GM18520 (cell line): Measurements from ENCODE around the gene CIZ1.

ENCODE experiments used
- ATAC-seq: cut with Tn5 transposase; IDR thresholded peaks from one replicate; pipeline ENCODE4 v1.9.1; 2021; ENCODE audit not compliant: unreplicated experiment

CIZ1 gene

GRCh38 chr9:128164307-128164885 lies 27.0 kb downstream of the CIZ1 start:
- no peak for ATAC-seq

- no peak for ATAC-seq
These were observed 27.7 kb downstream of the CIZ1 start for GRCh38 chr9:128163523-128164306.

GRCh38 chr9:128163027-128163515 lies 28.3 kb downstream of the CIZ1 start:
- ATAC-seq, result no peak

- no peak for ATAC-seq
These were observed 29.0 kb downstream of the CIZ1 start for GRCh38 chr9:128162215-128163026.

- no peak for ATAC-seq
These were observed 30.0 kb downstream of the CIZ1 start for GRCh38 chr9:128161215-128161902.

- ATAC-seq, result no peak
These were observed 30.8 kb downstream of the CIZ1 start for GRCh38 chr9:128160603-128160987.

DNA sequence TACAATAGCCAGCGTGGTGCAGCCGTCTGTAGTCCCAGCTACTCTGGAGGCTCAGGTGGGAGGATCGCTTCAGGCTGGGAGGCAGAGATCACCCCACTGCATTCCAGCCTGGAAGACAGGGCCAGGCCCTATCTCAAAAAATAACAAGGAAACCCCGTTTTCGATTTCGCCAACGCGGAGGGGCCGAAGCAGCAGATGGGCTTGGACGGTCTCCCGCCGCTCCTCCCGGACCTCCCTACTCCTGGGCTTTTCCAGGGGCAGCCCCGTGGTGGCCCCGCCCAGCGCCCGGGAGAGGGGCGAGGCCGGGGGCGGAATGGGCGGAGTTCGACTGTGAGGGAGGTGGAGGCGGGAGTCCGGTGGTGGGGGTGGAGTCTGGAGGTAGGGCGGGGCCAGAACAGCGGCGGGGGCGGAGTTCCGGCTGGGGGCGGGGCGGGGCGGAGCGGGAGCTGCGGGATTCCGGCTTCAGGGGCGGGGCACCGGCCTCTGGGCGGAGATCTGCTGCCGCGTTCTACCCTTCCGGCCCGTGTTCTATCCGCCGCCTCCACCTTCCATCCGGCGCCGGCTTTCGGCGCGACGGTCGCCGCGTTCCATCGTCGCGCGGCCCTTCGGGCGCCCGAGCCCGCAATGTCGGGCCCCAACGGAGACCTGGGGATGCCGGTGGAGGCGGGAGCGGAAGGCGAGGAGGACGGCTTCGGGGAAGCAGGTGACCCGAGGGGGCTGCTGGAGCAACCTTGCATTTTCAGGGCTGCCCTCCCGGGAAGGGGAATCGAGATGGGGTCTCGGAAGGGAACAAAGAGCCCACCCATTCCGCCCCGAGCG lies 31.4 kb downstream of the CIZ1 start, which contains the start of gene BBLN:
Gene BBLN, plus strand, starts transcription at position 482 of the 819 bp plus-strand sequence. Its CDS starts 143 bp downstream, at position 625.
- peak; percentile 61 for ATAC-seq

- no peak for ATAC-seq
These were observed 31.9 kb downstream of the CIZ1 start for GRCh38 chr9:128159522-128159783.

- no peak for ATAC-seq
These were observed 35.5 kb downstream of the CIZ1 start for GRCh38 chr9:128155736-128156500.

GRCh38 chr9:128153947-128154695 lies 37.3 kb downstream of the CIZ1 start:
- ATAC-seq, result no peak

DNA sequence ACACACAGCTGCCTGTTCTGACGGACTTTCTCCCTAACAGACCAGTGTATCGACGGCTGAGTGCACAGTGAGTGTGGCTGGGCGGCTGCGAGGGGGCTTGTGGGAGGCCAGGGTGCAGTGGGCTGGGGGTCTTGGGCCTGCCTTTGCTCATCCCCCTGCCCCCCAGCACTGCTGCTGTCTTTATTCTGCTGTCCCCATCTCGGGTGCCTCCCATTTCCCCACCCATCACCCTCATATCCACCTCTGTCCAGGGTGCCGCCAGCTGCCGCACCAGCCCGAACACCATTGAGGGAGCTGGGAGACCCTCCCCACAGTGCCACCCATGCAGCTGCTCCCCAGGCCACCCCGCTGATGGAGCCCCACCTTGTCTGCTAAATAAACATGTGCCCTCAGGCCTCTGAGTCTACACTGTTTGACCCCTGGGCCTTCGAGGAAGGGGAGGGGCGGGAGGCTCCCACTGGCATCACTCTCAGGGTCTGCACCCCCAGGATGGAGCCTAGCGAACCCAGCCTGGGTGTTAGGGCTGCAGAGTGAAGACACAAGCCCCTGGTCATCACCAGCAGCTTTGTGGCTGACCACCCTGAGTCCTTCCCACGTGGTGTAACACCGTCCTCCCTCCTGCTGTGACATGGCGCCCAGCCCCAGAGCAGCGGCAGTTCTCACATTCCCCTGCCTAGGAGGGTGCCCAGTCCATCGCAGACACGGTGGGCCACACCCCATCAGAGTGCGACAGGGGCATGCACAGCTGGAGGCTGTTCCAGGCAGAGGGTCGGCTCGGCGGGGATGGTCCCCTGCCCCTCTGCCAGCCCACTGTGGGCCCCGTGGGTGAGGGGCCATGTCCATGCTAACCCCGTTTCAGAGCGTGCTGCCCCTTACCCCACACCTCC lies 38.1 kb downstream of the CIZ1 start:
- no peak for ATAC-seq

GRCh38 chr9:128152133-128153059 lies 39.0 kb downstream of the CIZ1 start:
- no peak for ATAC-seq

DNA sequence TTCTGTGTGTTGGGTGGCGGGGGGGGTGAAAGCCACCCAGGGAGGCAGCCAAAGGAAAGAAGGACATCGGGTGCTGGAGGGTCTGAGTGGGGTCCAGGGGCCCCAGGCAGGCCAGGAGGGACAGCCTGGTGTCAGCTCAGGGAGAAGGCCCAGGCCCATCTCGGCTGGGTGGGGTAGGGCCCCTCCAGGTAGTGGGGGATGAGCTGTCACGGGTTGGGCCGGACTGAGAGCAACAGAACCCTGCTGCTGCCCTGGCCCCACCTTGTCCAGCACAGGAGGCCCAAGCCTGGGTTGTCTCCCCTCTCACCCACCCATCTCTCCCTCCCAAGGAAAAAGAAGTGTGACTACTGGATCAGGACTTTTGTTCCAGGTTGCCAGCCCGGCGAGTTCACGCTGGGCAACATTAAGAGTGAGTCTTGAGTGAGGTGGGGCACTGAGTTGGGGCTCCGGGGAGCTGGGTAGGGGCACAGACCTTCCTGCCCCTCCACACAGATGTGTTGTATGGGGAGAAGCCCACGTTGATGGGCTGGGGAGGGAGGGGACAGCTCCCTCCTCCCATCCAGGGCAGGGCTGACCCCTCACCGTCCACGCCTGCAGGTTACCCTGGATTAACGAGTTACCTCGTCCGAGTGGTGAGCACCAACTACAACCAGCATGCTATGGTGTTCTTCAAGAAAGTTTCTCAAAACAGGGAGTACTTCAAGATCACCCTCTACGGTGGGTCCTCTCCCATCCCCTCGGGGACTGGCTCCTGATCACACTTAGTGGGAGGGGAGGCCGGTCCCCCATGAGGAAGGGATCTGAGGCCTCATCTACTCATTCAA lies 39.9 kb downstream of the CIZ1 start:
- no peak for ATAC-seq

DNA sequence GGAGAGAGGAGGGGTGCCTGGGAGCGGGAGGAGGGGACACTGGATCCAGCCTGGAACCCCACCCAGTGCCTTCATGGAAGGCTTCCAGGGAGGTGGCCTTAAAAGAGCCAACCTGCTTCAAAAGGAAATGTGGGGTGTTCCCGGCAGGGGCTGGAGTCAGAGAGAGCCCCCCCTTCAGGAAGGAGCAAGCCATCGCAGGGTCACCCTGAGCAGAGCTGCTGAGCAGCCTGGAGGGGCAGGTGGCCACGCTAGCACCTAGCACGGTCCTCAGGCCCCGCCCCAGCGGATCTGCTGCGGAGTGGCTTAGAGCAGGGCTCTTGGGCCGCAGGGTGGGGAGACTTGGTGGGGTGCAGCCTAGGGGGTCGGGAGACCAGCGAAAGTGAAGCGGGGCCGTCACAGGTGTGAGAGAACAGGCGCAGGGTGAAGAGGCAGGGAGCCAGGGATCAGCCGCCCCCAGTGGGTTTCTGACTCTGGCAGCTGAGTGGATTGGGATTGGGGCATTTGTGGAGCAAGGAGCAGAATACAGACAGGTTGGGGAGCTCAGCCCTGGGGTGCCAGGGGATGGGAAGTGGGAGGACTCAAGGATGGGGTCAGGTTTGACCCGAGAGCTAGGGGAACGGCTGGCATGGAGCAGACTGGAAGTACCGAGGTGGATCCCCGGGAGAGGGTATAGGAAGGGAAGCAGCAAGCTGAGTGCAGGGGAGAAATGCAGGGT lies 40.6 kb downstream of the CIZ1 start:
- no peak for ATAC-seq

DNA sequence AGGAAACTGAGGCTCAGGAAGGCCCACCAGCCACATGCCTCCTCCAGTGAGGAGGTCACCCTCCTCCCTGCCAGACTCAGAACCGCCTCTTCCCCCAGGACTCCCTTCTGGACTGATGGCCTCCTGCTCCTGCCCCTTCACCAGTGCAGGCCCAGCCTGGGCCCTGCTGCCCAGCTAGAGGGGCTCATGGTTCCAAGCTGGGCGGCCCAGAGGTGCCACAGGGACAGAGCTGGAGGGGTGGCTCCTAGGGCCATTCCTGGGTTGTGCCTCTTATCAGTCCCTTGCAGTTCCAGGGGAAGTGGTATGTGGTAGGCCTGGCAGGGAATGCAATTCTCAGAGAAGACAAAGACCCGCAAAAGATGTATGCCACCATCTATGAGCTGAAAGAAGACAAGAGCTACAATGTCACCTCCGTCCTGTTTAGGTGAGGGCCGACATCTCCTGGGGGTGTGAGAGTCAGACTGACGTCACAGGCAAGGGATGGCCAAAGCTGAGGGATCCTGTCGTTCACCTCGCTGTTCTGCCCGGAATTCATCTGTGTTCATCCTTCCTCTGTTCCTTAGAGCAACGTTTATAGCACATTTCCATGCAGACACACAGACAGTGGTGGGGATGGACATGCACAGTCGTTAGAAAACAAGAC lies 41.3 kb downstream of the CIZ1 start:
- no peak for ATAC-seq
